ENCODE measurements around the gene KHDC4. TPM values are rescaled to one million over a fixed set of nuclear protein-coding genes. Genes with fewer than 3 reads are reported as not detected.
A peak's percentile ranks its signal among the peaks of the same experiment; 100 is the strongest.

The KHDC4 gene
- total and polyA plus RNA-seq, 12 donors: 14.3 to 33.8 (median 22.0) TPM

DNA sequence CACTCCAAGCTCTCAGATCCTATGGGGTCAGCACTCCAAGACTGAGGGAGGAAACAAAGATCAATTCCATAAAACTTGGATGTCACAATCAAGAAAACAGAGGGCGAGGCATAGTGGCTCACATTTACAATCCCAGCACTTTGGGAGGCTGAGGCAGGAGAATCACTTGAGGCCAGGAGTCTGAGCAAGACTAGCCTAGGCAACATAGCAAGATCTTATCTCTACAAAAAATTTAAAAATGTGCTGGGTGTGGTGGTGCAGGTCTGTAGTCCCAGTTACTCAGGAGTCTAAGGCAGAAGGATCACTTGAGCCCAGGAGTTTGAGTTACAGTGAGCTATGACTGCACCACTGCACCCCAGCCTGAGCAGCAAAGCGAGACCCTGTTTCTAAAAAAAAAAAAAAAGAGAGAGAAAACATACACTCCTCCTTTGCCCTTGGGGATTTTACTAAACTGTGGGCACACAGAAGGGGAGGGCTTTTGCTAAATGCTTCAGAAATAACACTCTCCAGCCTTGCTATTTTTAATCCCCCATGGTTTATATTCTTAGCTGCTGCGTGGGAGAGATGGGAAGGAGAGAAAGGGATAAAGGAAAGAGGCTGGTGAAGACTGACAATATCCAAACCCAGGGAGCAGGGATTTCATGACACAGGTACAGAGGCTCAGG lies 26.0 kb upstream of the KHDC4 start:
- H3K4me3 ChIP-seq: no peak overlapping the region
- TF ChIP-seq, protein P1, sequence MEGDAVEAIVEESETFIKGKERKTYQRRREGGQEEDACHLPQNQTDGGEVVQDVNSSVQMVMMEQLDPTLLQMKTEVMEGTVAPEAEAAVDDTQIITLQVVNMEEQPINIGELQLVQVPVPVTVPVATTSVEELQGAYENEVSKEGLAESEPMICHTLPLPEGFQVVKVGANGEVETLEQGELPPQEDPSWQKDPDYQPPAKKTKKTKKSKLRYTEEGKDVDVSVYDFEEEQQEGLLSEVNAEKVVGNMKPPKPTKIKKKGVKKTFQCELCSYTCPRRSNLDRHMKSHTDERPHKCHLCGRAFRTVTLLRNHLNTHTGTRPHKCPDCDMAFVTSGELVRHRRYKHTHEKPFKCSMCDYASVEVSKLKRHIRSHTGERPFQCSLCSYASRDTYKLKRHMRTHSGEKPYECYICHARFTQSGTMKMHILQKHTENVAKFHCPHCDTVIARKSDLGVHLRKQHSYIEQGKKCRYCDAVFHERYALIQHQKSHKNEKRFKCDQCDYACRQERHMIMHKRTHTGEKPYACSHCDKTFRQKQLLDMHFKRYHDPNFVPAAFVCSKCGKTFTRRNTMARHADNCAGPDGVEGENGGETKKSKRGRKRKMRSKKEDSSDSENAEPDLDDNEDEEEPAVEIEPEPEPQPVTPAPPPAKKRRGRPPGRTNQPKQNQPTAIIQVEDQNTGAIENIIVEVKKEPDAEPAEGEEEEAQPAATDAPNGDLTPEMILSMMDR (IDR thresholded peaks at IDR 0.05): no peak
- H3K27me3 ChIP-seq: no peaks in the 10 kb centered on the region
- 56 to 65% methylated on average over 3 of the region's 3 CpGs for WGBS, 2 donors
- no peaks in the 10 kb centered on the region for H3K9me3 ChIP-seq
- ATAC-seq (peak in 5 of 8 donors; percentile 23 to 48 (median 31)), DNase-seq (no peak)
- H3K36me3 ChIP-seq: peaks cover 8 to 100% (median 85%) of the 10 kb centered on the region in 9 donors
- peak overlapping the region; percentile 47 to 87 (median 76) for H3K27ac ChIP-seq
- intact Hi-C loops (cut with DNase I): no loop called here
- peaks cover 17 to 56% (median 38%) of the 10 kb centered on the region in 9 donors for H3K4me1 ChIP-seq

DNA sequence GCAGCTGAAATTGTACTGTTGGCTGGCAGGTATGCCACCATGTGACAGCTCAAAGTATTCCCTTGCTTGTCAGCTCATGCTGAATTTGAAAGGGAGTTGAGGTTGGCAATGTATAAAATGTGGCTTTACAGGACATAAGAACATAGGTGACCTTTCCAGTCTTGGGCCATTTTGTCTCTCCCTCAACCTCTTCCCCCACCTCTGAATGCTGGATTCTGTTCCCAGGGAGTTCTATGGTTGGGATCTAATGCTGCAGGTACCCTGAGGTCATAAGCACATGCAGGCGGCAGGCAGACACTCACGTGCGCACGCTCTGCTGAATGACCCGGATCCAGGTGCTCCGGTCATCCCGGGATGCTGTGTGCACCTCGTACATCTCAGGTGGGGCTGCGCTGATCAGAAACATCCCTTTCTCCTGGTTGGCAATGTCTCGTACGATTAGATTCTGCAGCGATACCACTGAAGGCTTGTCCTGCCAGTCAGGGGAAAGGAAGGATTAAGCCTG lies 23.2 kb upstream of the KHDC4 start:
- H3K27me3 ChIP-seq: no peaks in the 10 kb centered on the region
- no peak overlapping the region for H3K4me3 ChIP-seq
- peaks cover 12 to 32% (median 26%) of the 10 kb centered on the region in 9 donors for H3K4me1 ChIP-seq
- DNase-seq: no peak
- intact Hi-C loops (cut with DNase I): no loop called here
- no peak overlapping the region for H3K27ac ChIP-seq
- H3K9me3 ChIP-seq: no peaks in the 10 kb centered on the region
- ATAC-seq: no peak
- H3K36me3 ChIP-seq: peaks cover 9 to 100% (median 82%) of the 10 kb centered on the region in 9 donors
- TF ChIP-seq, protein P1 (IDR thresholded peaks at IDR 0.05): no peak
- 90 to 94% methylated on average over 12 of the region's 12 CpGs for WGBS, 2 donors

- Histone ChIP-seq H3K36me3 (peaks cover 26 to 100% (median 87%) of the 10 kb centered on the region in 9 donors), H3K27me3 (no peaks in the 10 kb centered on the region), H3K9me3 (no peaks in the 10 kb centered on the region), H3K4me3 (no peak overlapping the region), H3K4me1 (peaks cover 0 to 10% (median 0%) of the 10 kb centered on the region in 9 donors), H3K27ac (no peak overlapping the region)
- intact Hi-C loops (cut with DNase I): no loop called here
- ATAC-seq: no peak
- 99% methylated on average over 3 of the region's 3 CpGs for WGBS, 2 donors
- no peak for DNase-seq
- TF ChIP-seq, protein P1 (IDR thresholded peaks at IDR 0.05): no peak
Observed at GRCh38 chr1:155954645-155955044, 20.4 kb upstream of the KHDC4 start.

DNA sequence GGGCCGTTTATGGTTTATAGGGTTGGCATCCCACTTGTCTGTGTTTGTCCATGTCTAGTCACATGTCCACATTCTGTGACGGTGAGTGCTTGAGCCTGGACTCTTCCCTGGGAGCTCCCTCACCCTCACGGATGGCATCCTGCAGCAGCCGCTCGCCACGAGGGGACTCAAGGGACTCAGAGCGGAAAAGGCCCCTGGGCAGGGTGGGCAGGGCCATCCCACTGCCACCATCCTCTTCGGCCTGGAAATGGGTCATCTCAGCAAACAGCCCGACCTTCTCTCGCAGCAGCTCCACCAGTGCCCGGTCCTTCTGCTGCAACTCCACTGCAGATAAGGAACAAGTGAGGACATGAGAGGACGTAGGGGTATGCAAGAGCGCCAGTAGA lies 18.3 kb upstream of the KHDC4 start:
- intact Hi-C loops (cut with DNase I): no loop called here
- peak in 1 of 8 donors; percentile 56 for ATAC-seq
- Histone ChIP-seq H3K36me3 (peaks cover 26 to 100% (median 95%) of the 10 kb centered on the region in 9 donors), H3K27ac (peak overlapping the region in 3 of 10 donors; percentile 14 to 44 (median 40)), H3K9me3 (no peaks in the 10 kb centered on the region), H3K27me3 (no peaks in the 10 kb centered on the region), H3K4me1 (peaks cover 0 to 7% (median 0%) of the 10 kb centered on the region in 9 donors), H3K4me3 (no peak overlapping the region)
- DNase-seq: no peak
- TF ChIP-seq, protein P1 (IDR thresholded peaks at IDR 0.05): no peak
- 75 to 78% methylated on average over 13 of the region's 13 CpGs for WGBS, 2 donors
